ENCODE measurements around the gene ONECUT3.
A peak's percentile ranks its signal among the peaks of the same experiment; 100 is the strongest.

The ONECUT3 gene

DNA sequence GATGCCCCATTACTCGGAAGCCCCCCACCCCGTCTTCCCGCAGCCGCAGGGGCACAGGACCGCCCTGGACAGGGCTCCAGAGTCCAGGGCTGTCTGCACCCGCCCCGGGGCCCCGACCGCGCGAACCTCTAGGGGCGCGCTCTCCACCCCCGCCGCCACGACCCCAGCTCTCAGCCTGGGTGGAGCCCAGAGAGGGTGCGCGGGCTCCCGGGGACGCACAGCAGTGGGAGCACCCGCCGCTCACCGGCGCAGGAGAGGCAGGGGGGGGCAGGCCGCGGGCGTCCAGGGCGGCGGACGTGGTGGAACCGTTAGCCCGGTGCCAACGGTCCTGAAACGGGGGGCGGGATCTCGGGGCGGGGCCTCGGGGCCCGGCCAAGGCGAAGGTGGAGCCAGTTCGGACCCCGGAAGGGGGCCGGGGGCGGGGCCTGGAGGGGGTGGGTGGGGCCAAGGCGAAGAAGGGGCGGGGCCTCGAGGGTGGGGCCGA, 58.7 kb downstream of the ONECUT3 start, which contains the start of gene ATP8B3:
Gene ATP8B3, minus strand, starts transcription at position 335 of the 484 bp plus-strand sequence. CDS start 540 bp downstream, outside the sequence.
- POLR2A ChIA-PET = no interaction called here
- H3K27ac ChIP-seq (ENCODE audit: extremely low read depth, low read depth, low read length) = peak within 1 kb of the TSS; percentile 24; the same call in 1 of the 2 replicates

GRCh38 chr19:1812426-1813191, 59.3 kb downstream of the ONECUT3 start:
- Histone ChIP-seq H3K27ac (ENCODE audit: extremely low read depth, low read depth, low read length) (peak overlapping the region; percentile 24; the same call in 1 of the 2 replicates), H3K4me3 (ENCODE audit: low read depth, low read length) (peak overlapping the region; percentile 48), H3K36me3 (ENCODE audit: control insufficient read depth in 2 of 2, insufficient read depth in 1 of 2, low read length in 2 of 2) (peaks cover 0 to 27% of the 10 kb centered on the region in 2 experiments; a peak in 1 of 3 replicates), H3K9me3 (ENCODE audit: control insufficient read depth, insufficient read depth, low read depth, low read length) (no peaks in the 10 kb centered on the region), H3K4me1 (ENCODE audit: control insufficient read depth, insufficient read depth, low read length) (no peaks in the 10 kb centered on the region)
- POLR2A ChIA-PET = no interaction called here
- CTCF ChIA-PET = interaction anchor here (2.3 kb wide), 1 partner anchor 25 kb away, joined by 15 read pairs; no protein-coding TSS in a partner anchor
- no peak for TF ChIP-seq ZNF701 (tag by site-specific recombination; IDR thresholded peaks at IDR 0.05)
- no peak for TF ChIP-seq ZNF266 (tag by site-specific recombination; IDR thresholded peaks at IDR 0.05; ENCODE audit: low read depth)
- no peak; the same call in 1 of the 2 replicates for TF ChIP-seq ZNF423 (tag by site-specific recombination; IDR thresholded peaks at IDR 0.05)
- no peak for TF ChIP-seq ZNF521 (tag by site-specific recombination; IDR thresholded peaks at IDR 0.05)
- TF ChIP-seq YY2 (tag by site-specific recombination; IDR thresholded peaks at IDR 0.05) = no peak
- TF ChIP-seq, protein P1, sequence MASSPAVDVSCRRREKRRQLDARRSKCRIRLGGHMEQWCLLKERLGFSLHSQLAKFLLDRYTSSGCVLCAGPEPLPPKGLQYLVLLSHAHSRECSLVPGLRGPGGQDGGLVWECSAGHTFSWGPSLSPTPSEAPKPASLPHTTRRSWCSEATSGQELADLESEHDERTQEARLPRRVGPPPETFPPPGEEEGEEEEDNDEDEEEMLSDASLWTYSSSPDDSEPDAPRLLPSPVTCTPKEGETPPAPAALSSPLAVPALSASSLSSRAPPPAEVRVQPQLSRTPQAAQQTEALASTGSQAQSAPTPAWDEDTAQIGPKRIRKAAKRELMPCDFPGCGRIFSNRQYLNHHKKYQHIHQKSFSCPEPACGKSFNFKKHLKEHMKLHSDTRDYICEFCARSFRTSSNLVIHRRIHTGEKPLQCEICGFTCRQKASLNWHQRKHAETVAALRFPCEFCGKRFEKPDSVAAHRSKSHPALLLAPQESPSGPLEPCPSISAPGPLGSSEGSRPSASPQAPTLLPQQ (tag by site-specific recombination; IDR thresholded peaks at IDR 0.05) = peak; percentile 86
- no peak for TF ChIP-seq TCF7L2 (IDR thresholded peaks at IDR 0.05; ENCODE audit: borderline replicate concordance, low read depth, low read length)
- TF ChIP-seq, protein P2, sequence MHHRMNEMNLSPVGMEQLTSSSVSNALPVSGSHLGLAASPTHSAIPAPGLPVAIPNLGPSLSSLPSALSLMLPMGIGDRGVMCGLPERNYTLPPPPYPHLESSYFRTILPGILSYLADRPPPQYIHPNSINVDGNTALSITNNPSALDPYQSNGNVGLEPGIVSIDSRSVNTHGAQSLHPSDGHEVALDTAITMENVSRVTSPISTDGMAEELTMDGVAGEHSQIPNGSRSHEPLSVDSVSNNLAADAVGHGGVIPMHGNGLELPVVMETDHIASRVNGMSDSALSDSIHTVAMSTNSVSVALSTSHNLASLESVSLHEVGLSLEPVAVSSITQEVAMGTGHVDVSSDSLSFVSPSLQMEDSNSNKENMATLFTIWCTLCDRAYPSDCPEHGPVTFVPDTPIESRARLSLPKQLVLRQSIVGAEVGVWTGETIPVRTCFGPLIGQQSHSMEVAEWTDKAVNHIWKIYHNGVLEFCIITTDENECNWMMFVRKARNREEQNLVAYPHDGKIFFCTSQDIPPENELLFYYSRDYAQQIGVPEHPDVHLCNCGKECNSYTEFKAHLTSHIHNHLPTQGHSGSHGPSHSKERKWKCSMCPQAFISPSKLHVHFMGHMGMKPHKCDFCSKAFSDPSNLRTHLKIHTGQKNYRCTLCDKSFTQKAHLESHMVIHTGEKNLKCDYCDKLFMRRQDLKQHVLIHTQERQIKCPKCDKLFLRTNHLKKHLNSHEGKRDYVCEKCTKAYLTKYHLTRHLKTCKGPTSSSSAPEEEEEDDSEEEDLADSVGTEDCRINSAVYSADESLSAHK (tag by site-specific recombination; IDR thresholded peaks at IDR 0.05) = no peak
- TF ChIP-seq ZBTB21 (tag by site-specific recombination; IDR thresholded peaks at IDR 0.05) = no peak

More for the DNA sequence above, 58.7 kb downstream of the ONECUT3 start, which contains the start of gene ATP8B3:
- H3K9me3 ChIP-seq (ENCODE audit: control insufficient read depth, insufficient read depth, low read depth, low read length) = no peaks in the 10 kb centered on the region
- CTCF ChIA-PET = no interaction called here
- H3K36me3 ChIP-seq (ENCODE audit: control insufficient read depth in 2 of 2, insufficient read depth in 1 of 2, low read length in 2 of 2) = peaks cover 0 to 20% of the 10 kb centered on the region in 2 experiments; a peak in 1 of 3 replicates
- TF ChIP-seq PRDM6 (tag by site-specific recombination; IDR thresholded peaks at IDR 0.05) = no peak
- TF ChIP-seq ZBTB10 (tag by site-specific recombination; IDR thresholded peaks at IDR 0.05) = 0 out of 2 replicates have a peak, but pooled peaks have one; percentile 4
- peak; percentile 98; the same call in 1 of the 2 replicates for TF ChIP-seq ZNF768 (tag by site-specific recombination; IDR thresholded peaks at IDR 0.05)
- TF ChIP-seq EGR2 (tag by site-specific recombination; IDR thresholded peaks at IDR 0.05; ENCODE audit: low read depth) = 0 out of 2 replicates have a peak, but pooled peaks have one; percentile 5
- no peak for TF ChIP-seq ZNF654 (tag by site-specific recombination; IDR thresholded peaks at IDR 0.05; ENCODE audit: low read depth)
- no peak for TF ChIP-seq ZNF121 (tag by site-specific recombination; IDR thresholded peaks at IDR 0.05)
- no peak for TF ChIP-seq ZNF37A (tag by site-specific recombination; IDR thresholded peaks at IDR 0.05)
- no peak for TF ChIP-seq ZNF426 (tag by site-specific recombination; IDR thresholded peaks at IDR 0.05)
- TF ChIP-seq ZNF174 (tag by site-specific recombination; IDR thresholded peaks at IDR 0.05) = no peak
- peak within 1 kb of the TSS; percentile 48 for H3K4me3 ChIP-seq (ENCODE audit: low read depth, low read length)
- no peaks in the 10 kb centered on the region for H3K4me1 ChIP-seq (ENCODE audit: control insufficient read depth, insufficient read depth, low read length)

Measured in HEK293 (cell line).